Spleen (tissue), 11 donors: Measurements from ENCODE around the gene DGKE. TPM values are rescaled to one million over a fixed set of nuclear protein-coding genes. Genes with fewer than 3 reads are reported as not detected.

Experiments used
- DNase-seq: peaks from one replicate; pipeline ENCODE4 v3.0.0-alpha.2; 2020
- H3K27ac ChIP-seq, 8 donors: fragments of 200-600 bp; sonication (generic) in 7 of 8; 1 replicate in 4 of 8; 2 replicates in 4 of 8; pipeline versions ENCODE4 v1.5.0 to v1.8.0; 2016 to 2021; ENCODE audit warnings: inconsistent platforms in 4 of 8, mild to moderate bottlenecking in 4 of 8, moderate library complexity in 1 of 8
- H3K27me3 ChIP-seq, 7 donors: fragments of 200-600 bp; sonication (generic) in 6 of 7; replicated peaks in 1 of 7; 1 replicate in 4 of 7; 2 replicates in 3 of 7; pipeline versions ENCODE4 v1.5.0 to v1.8.0; 2016 to 2021; ENCODE audit warnings: inconsistent platforms in 3 of 7, mild to moderate bottlenecking in 1 of 7
- H3K36me3 ChIP-seq, 6 donors: fragments of 200-600 bp; sonication (generic) in 5 of 6; 1 replicate in 4 of 6; 2 replicates in 2 of 6; pipeline versions ENCODE4 v1.5.0 to v1.8.0; 2016 to 2021; ENCODE audit warnings: inconsistent platforms in 2 of 6
- H3K4me1 ChIP-seq, 6 donors: fragments of 200-600 bp; sonication (generic) in 5 of 6; 1 replicate in 3 of 6; 2 replicates in 3 of 6; pipeline versions ENCODE4 v1.5.0 to v1.8.0; 2016 to 2021; ENCODE audit warnings: inconsistent platforms in 3 of 6
- H3K4me3 ChIP-seq, 8 donors: fragments of 200-600 bp; sonication (generic) in 7 of 8; 1 replicate in 4 of 8; 2 replicates in 4 of 8; pipeline versions ENCODE4 v1.5.0 to v1.8.0; 2016 to 2021; ENCODE audit warnings: inconsistent platforms in 4 of 8, mild to moderate bottlenecking in 4 of 8, moderate library complexity in 2 of 8
- H3K9me3 ChIP-seq, 8 donors: fragments of 200-600 bp; sonication (generic) in 7 of 8; 1 replicate in 4 of 8; 2 replicates in 4 of 8; pipeline versions ENCODE4 v1.5.0 to v1.8.0; 2016 to 2021; ENCODE audit warnings: inconsistent platforms in 4 of 8
- CTCF ChIP-seq, 11 experiments: fragments of 200-600 bp in 7 of 11; fragments of 450-650 bp in 4 of 11; sonication (generic) in 4 of 11; IDR thresholded peaks in 8 of 11; conservative IDR thresholded peaks in 3 of 11; 1 replicate in 7 of 11; 2 replicates in 4 of 11; pipeline versions ENCODE4 v1.4.0 to v1.8.0; 2016 to 2021; ENCODE audit warnings: antibody characterized with exemption in 11 of 11, inconsistent platforms in 4 of 11, mild to moderate bottlenecking in 1 of 11
- POLR2A ChIP-seq, 3 donors: fragments of 450-650 bp; IDR thresholded peaks; one replicate each; pipeline ENCODE4 v1.5.1; 2017; ENCODE audit warnings: antibody characterized with exemption in 3 of 3, mild to moderate bottlenecking in 1 of 3
- POLR2AphosphoS5 ChIP-seq, 3 donors: sonication (generic); formaldehyde crosslinking; IDR thresholded peaks; one replicate each; pipeline ENCODE4 v1.5.1; 2017; ENCODE audit warnings: antibody characterized with exemption in 3 of 3
- WGBS, 5 donors: extraction: QIAGEN DNeasy Blood & Tissue Kit in 3 of 5; methylation state at CpG; one replicate each; pipeline versions ENCODE4 v1.1.5 to v1.1.7; 2013 to 2018; 5-methylcytosine and 5-hydroxymethylcytosine counted together
- intact Hi-C: fragments of 100-400 bp; cut with DNase I; formaldehyde crosslinking; loops from one replicate; pipeline ENCODE4 v1.15.0; 2023; ENCODE audit warnings: low total_unique reads
- polyA plus RNA-seq, 3 donors: library from polyadenylated mRNA; stranded (reverse); fragments of 200-250 nt; gene quantifications; one replicate each; pipeline ENCODE4 v1.2.1, GENCODE V29; 2013
- total RNA-seq, 7 donors: library from RNA; depleted of rRNA in 3 of 7; stranded (reverse); fragments of >200 nt in 3 of 7; fragmentation: NEBNext Ultra II Directional in 4 of 7; extraction: Animal tissue kit (Norgen Biotek cat#: 25700) in 4 of 7; gene quantifications; one replicate each; pipeline versions ENCODE4 v1.1.0 to v1.2.1, GENCODE V29; 2016 to 2021
- donor health status: healthy with polysubstance abuse.
- donor health status: DM: no; HTN: no; CAD: no; lungs with moderate emphysema.
- donor health status: DM: no; HTN: no; CAD: no.
- donor health status: Bipolar disorder and iron deficiency.
- donor health status: healthy.
- donor health status: DM: no; HTN: no; CAD: no.
- donor health status: DM: yes; HTN: yes; CAD: no.

DGKE gene
- total and polyA plus RNA-seq, 10 donors: 2.3 to 37.3 (median 22.2) TPM

GRCh38 chr17:56902348-56902747, 68.4 kb downstream of the DGKE start:
- H3K4me3 ChIP-seq: no peak overlapping the region
- intact Hi-C loops: no loop called here
- 71 to 88% (median 87%) methylated on average over 4 of the region's 4 CpGs for WGBS, 5 donors
- no peaks in the 10 kb centered on the region for H3K27me3 ChIP-seq
- H3K9me3 ChIP-seq: no peaks in the 10 kb centered on the region
- peaks cover 4 to 100% (median 48%) of the 10 kb centered on the region in 6 donors for H3K4me1 ChIP-seq
- TF ChIP-seq POLR2A (IDR thresholded peaks at IDR 0.05) (no peak), POLR2AphosphoS5 (IDR thresholded peaks at IDR 0.05) (no peak), CTCF (IDR thresholded peaks at IDR 0.05 in 8 of 11, conservative IDR thresholded peaks at IDR 0.05 in 3 of 11) (no peak)
- peaks cover 11 to 100% (median 97%) of the 10 kb centered on the region in 6 donors for H3K36me3 ChIP-seq
- H3K27ac ChIP-seq: peak overlapping the region in 2 of 8 donors; percentile 26 to 27
- no peak for DNase-seq

- Histone ChIP-seq H3K4me1 (peaks cover 11 to 100% (median 49%) of the 10 kb centered on the region in 6 donors), H3K27ac (peak overlapping the region in 1 of 8 donors; percentile 7), H3K9me3 (no peaks in the 10 kb centered on the region), H3K4me3 (no peak overlapping the region), H3K27me3 (no peaks in the 10 kb centered on the region), H3K36me3 (peaks cover 11 to 100% (median 92%) of the 10 kb centered on the region in 6 donors)
- no peak for DNase-seq
- 80 to 97% (median 90%) methylated on average over 5 of the region's 5 CpGs for WGBS, 5 donors
- no peak for TF ChIP-seq POLR2A (IDR thresholded peaks at IDR 0.05)
- TF ChIP-seq POLR2AphosphoS5 (IDR thresholded peaks at IDR 0.05): no peak
- TF ChIP-seq CTCF (IDR thresholded peaks at IDR 0.05 in 8 of 11, conservative IDR thresholded peaks at IDR 0.05 in 3 of 11): no peak
- intact Hi-C loops: no loop called here
Observed at GRCh38 chr17:56903560-56903959, 69.6 kb downstream of the DGKE start.

GRCh38 chr17:56908001-56908542, 74.1 kb downstream of the DGKE start:
- intact Hi-C loops: no loop called here
- TF ChIP-seq POLR2AphosphoS5 (IDR thresholded peaks at IDR 0.05) (peak; percentile 79 to 90 (median 87)), POLR2A (IDR thresholded peaks at IDR 0.05) (no peak), CTCF (IDR thresholded peaks at IDR 0.05 in 8 of 11, conservative IDR thresholded peaks at IDR 0.05 in 3 of 11) (no peak)
- Histone ChIP-seq H3K27me3 (no peaks in the 10 kb centered on the region), H3K4me1 (peaks cover 49 to 100% (median 74%) of the 10 kb centered on the region in 6 donors), H3K9me3 (no peaks in the 10 kb centered on the region), H3K36me3 (peaks cover 7 to 81% (median 47%) of the 10 kb centered on the region in 6 donors), H3K27ac (peak overlapping the region; percentile 2 to 98 (median 95)), H3K4me3 (peak overlapping the region in 2 of 8 donors; percentile 2 to 48)
- WGBS, 5 donors: 21 to 32% (median 26%) methylated on average over 8 to 9 of the region's 9 CpGs
- DNase-seq: peak; percentile 96

- peaks cover 49 to 92% (median 78%) of the 10 kb centered on the region in 6 donors for H3K4me1 ChIP-seq
- H3K27ac ChIP-seq: peak overlapping the region; percentile 53 to 98 (median 96)
- DNase-seq: no peak
- TF ChIP-seq POLR2AphosphoS5 (IDR thresholded peaks at IDR 0.05): peak in 1 of 3 donors; percentile 49
- TF ChIP-seq POLR2A (IDR thresholded peaks at IDR 0.05): no peak
- intact Hi-C loops: no loop called here
- peak overlapping the region in 5 of 8 donors; percentile 1 to 99 (median 87) for H3K4me3 ChIP-seq
- H3K36me3 ChIP-seq: peaks cover 3 to 63% (median 28%) of the 10 kb centered on the region in 6 donors
- no peaks in the 10 kb centered on the region for H3K27me3 ChIP-seq
- 50 to 70% (median 63%) methylated on average over 6 of the region's 6 CpGs for WGBS, 5 donors
- no peaks in the 10 kb centered on the region for H3K9me3 ChIP-seq
Observed at GRCh38 chr17:56909742-56910508, 76.0 kb downstream of the DGKE start.
